GM18505 (cell line): ENCODE data around the gene DHX16.
"Not testable (repeated sequence)": the region's sequence is repeated elsewhere in the genome, so short reads cannot be mapped to it uniquely, and the experiment has no call there.

Source experiments
- ATAC-seq: cut with Tn5 transposase; IDR thresholded peaks from one replicate; pipeline ENCODE4 v1.9.1; 2021; ENCODE audit not compliant: unreplicated experiment
- POLR2A ChIP-seq: IDR thresholded peaks from 4 replicates; pipeline ENCODE4 v1.6.1; 2011; ENCODE audit warnings: borderline replicate concordance; ENCODE audit not compliant: insufficient read depth, insufficient read length; ENCODE audit errors: extremely low read depth

DHX16 gene

DNA sequence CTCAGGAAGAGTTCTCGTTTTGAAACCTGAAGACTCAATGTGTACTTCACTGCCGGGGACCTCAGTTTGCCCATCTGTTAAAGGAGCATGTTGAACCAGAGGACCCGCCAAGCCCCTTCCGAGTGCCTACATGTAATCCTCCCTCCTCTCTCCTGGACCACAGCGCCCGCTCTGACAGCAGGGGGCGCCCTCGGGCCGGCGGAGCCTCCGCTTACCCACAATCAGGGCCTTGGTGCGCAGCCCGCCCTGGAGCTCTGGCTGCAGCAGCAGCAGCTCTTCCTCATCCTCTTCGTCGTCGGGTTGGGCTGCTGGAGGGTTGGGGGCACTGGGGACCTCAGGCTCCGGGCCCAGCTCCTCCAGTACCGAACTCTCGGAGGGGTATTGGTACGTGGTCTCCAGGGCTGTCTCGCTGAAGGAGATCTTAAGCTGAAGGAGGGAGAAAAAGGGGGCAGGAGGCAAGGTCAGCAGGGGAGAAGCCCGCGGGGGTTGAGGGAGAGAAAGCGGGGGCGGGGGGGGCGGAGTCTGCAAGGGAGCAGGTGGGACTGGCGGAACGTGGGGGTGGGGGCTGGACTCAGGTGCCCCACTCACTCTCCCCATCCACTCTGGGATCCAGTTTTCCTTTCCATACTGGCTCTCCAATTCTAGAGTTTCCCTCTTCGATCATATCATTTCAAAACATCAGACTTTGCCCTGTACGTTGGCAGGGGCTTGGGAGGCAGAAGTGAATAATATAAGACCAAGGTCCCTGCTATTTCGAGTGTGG lies 6.3 kb upstream of the DHX16 start:
- TF ChIP-seq POLR2A, result no peak
- ATAC-seq, result no peak

GRCh38 chr6:30676660-30677285 lies 4.0 kb upstream of the DHX16 start:
- ATAC-seq, result no peak
- TF ChIP-seq POLR2A, result no peak

DNA sequence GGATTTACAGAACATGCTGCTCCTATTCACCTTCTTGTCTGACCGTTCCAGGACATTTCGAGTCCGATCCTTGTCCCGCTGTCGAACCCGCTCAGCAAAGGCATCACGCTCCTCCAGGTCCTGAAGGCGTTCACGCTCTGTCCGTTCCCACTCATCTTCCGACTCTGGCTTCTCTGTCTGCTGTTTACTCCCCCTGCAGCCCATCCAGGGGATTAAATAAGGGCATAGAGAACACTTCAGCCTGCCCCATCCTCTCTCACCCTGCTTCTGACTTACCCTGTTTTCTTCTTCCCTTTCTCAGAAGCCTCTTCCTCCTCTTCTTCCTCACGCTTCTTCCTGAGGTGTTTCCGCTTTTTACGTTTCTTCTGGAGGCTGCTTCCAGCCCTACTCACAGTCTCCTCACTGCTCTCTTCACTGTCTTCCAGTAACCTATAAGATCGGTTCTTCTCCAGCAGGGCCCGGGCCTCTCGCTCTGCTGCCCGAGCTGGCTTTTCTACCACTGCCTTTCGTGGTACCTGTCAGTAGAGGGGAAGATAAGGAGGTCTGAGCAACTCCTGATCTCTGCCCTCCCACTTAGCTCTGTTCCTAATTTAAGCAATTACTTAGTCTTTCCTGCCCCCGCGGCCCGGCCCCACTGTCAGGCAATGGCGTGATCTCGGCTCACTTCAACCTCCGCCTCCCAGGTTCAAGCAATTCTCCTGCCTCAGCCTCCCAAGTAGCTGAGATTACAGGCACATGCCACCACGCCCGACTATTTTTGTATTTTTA lies 1.9 kb downstream of the DHX16 start:
- TF ChIP-seq POLR2A, result no peak
- no peak for ATAC-seq

DNA sequence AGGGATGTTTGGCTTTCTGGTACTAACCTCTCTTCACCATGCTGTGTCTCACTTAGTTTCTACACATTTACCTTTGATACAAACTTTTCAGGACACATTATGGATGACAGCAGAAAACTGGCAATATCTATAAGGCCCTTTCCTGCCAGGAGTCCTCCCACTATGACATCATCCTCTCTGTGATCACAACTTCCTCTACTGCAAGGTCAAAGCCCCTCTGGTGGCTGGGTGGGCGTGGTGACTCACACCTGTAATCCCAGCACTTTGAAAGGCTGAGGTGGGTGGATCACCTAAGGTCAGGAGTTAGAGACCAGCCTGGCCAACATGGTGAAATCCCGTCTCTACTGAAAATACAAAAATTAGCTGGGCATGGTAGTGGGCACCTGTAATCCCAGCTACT lies 6.5 kb downstream of the DHX16 start:
- ATAC-seq, result not testable (repeated sequence)

GRCh38 chr6:30664994-30665767 lies 7.6 kb downstream of the DHX16 start:
- no peak for ATAC-seq
- no peak for TF ChIP-seq POLR2A

GRCh38 chr6:30657922-30658321 lies 14.9 kb downstream of the DHX16 start:
- not testable (repeated sequence) for ATAC-seq

DNA sequence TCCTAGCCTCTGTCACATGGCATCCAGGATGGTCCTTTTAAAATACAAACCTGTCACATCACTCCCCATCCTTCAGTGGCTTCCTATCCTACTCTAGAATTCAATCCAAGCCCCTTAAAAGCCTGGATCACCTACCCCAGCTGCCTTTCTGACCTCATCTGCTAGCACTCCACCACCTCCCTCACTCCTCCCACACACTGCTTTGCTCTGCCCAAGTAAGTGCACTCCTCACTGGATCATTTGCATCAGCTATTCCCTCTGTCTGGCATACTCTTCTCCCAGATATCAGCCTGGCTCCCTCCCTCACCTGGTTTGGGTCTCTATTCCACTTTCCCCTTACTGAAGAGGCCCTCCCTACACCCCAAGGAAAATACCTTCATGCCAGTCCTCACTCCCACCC lies 15.4 kb downstream of the DHX16 start:
- no peak for TF ChIP-seq POLR2A
- ATAC-seq, result no peak

DNA sequence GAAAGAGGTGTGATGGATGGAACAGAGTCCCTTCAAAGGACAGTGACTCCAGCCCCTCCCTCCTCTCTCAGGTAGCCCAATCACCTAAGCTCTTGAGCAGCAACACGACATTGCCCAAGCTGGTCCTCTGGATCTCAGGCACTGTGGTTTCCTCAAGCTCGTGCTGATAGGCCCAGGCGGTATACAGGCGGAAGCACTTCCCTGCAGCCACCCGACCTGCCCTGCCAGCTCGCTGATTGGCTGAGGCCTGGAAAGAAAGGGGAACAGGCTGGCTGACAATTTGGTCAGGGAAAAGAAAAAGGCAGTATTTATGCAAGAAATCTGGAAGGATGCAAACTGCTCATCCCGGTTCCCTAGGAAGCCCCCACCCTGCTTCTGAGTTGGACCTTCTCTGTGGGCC lies 16.3 kb downstream of the DHX16 start:
- no peak for ATAC-seq
- no peak for TF ChIP-seq POLR2A

GRCh38 chr6:30655743-30656094 lies 17.1 kb downstream of the DHX16 start:
- no peak for ATAC-seq
- TF ChIP-seq POLR2A, result no peak

DNA sequence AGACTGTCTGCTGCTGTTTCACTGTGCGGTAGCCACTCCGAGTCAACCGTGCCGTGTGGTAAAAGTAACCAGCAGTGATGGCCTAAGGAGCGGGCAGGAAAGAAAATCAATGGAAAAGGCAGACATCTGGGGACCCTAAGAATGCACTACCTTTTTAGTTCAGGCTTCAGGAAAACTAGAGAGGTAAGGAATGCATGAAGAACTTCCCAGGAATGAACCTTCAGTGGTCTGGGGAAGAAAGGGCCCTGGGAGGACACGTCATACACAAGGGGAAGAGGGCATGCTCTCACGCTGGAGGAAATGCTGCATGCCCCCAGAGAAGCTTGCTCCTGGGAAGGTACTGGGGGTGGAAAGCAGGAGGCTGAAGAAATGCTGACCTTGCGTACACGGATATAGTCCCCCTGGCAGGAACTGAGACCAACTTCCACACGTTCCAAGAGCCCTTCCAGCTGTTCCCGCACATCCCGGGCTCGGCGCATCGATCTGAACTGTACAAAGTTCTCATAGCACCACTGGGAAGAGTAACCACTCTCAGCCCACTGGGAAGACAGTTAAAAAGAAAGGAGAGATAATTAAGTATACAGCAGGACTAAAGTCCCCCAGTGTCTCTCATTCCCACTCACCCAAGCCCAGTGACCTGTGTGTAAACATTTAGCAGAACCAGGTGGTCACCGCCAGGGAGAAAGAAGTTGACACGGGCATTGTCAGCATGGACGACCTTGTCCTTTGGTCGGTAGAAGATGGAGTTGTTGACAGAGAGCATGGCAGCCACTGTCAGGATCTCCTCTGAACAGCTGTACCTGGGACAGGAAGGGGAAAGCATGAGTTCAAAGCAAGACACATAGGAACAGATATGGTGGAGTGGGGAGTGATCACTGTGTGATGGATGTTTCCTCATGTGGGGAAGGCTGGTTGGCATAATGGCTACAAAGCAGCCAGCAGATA lies 17.7 kb downstream of the DHX16 start:
- no peak for ATAC-seq
- TF ChIP-seq POLR2A, result no peak

GRCh38 chr6:30651143-30651542 lies 21.7 kb downstream of the DHX16 start:
- TF ChIP-seq POLR2A, result no peak

GRCh38 chr6:30647242-30648116 lies 25.3 kb downstream of the DHX16 start:
- peak; percentile 57 for ATAC-seq
- peak; percentile 30 for TF ChIP-seq POLR2A

More at GRCh38 chr6:30651143-30651542, 21.7 kb downstream of the DHX16 start:
- no peak for ATAC-seq
